Panc1 (cell line): Measurements from ENCODE around the gene SUSD2. TPM values are rescaled to one million over a fixed set of nuclear protein-coding genes. Genes with fewer than 3 reads are reported as not detected.

ENCODE experiments used
- ATAC-seq: fragments of 200-7000 bp; cut with Tn5 transposase; 2 replicates; pipeline ENCODE4 v1.9.1; 2020; ENCODE audit warnings: mild to moderate bottlenecking, moderate library complexity
- BruUV-seq: library from RNA; stranded (reverse); fragments of 400-500 nt; replicated peaks from 2 replicates; lab custom pipeline; 2021; lab: Mats Ljungman, UMichigan
- CTCF ChIA-PET: fragments of 300-600 bp; sonication (Branson Sonifier 250); formaldehyde crosslinking; loops from one replicate; lab custom pipeline; 2022; ENCODE audit warnings: antibody characterized with exemption; lab: Charles Lee
- POLR2A ChIA-PET: fragments of 300-600 bp; sonication (Branson Sonifier 250); formaldehyde crosslinking; loops from one replicate; lab custom pipeline; 2022; ENCODE audit warnings: antibody characterized with exemption; lab: Charles Lee
- DNase-seq: peaks from one replicate; pipeline ENCODE4 v3.0.0-alpha.2; 2010; ENCODE audit warnings: low read depth, low spot score
- H3K27ac ChIP-seq: 2 replicates; pipeline ENCODE4 v1.5.1; 2011; ENCODE audit warnings: mild to moderate bottlenecking, low read length, inconsistent platforms
- H3K27me3 ChIP-seq: fragments of 200-500 bp; sonication (Bioruptor generic); 2 replicates; pipeline ENCODE4 v1.6.0; 2014; ENCODE audit warnings: low read length, inconsistent platforms; ENCODE audit not compliant: control insufficient read depth, insufficient read depth
- H3K36me3 ChIP-seq: fragments of 200-500 bp; sonication (Bioruptor generic); 2 replicates; pipeline ENCODE4 v1.5.1; 2014; ENCODE audit warnings: inconsistent platforms, mild to moderate bottlenecking, low read length, moderate library complexity; ENCODE audit not compliant: control insufficient read depth, insufficient read depth
- H3K4me1 ChIP-seq: 2 replicates; pipeline ENCODE4 v1.5.1; 2011; ENCODE audit warnings: inconsistent platforms, mild to moderate bottlenecking, low read length, moderate library complexity; ENCODE audit not compliant: control insufficient read depth, insufficient read depth
- H3K4me3 ChIP-seq, 2 experiments: 2 replicates each; pipeline ENCODE4 v1.5.1; 2011 to 2012; ENCODE audit warnings: low read depth in 2 of 2, low read length in 2 of 2, mild to moderate bottlenecking in 2 of 2, inconsistent platforms in 1 of 2, moderate library complexity in 1 of 2
- H3K9me3 ChIP-seq: fragments of 200-500 bp; sonication (Bioruptor generic); 2 replicates; pipeline ENCODE4 v1.5.1; 2014; ENCODE audit warnings: low read depth, mild to moderate bottlenecking, inconsistent platforms, low read length, moderate library complexity; ENCODE audit not compliant: control insufficient read depth, insufficient read depth
- POLR2AphosphoS5 ChIP-seq: IDR thresholded peaks from 2 replicates; pipeline ENCODE4 v1.6.1; 2012; ENCODE audit warnings: mild to moderate bottlenecking, low read depth, low read length, moderate library complexity
- REST ChIP-seq, 2 experiments: IDR thresholded peaks; 2 replicates each; pipeline ENCODE4 v1.6.1; 2011 to 2012; ENCODE audit warnings: low read depth in 2 of 2, control low read depth in 1 of 2, low read length in 1 of 2, mild to moderate bottlenecking in 1 of 2, moderate library complexity in 1 of 2; ENCODE audit not compliant: insufficient read depth in 1 of 2
- SIN3A ChIP-seq: IDR thresholded peaks from 2 replicates; pipeline ENCODE4 v1.6.1; 2012; ENCODE audit warnings: low read depth, mild to moderate bottlenecking, low read length, moderate library complexity, borderline replicate concordance; ENCODE audit not compliant: insufficient read depth
- TCF7L2 ChIP-seq: IDR thresholded peaks from 2 replicates; pipeline ENCODE4 v1.6.1; 2011; ENCODE audit warnings: mild to moderate bottlenecking, low read depth, low read length, inconsistent platforms
- in situ Hi-C: cut with HindIII; loops from 2 replicates; pipeline ENCODE4 v1.10.0; 2016; ENCODE audit warnings: low sequenced_read_pairs, low pct_unique_long_range_greater_than_20kb
- intact Hi-C: fragments of 100-400 bp; cut with micrococcal nuclease; formaldehyde crosslinking; loops from one replicate; pipeline ENCODE4 v1.10.0; 2022; ENCODE audit not compliant: unreplicated experiment
- total RNA-seq: library from RNA; stranded (reverse); gene quantifications from one replicate; pipeline ENCODE4 v1.2.1, GENCODE V29; 2021; ENCODE audit not compliant: unreplicated experiment
- TF ChIP-seq, protein P1 (sequence below): fragments of 450-650 bp; IDR thresholded peaks from 2 replicates; pipeline ENCODE4 v1.5.1; 2017; ENCODE audit warnings: mild to moderate bottlenecking

SUSD2 gene
- total RNA-seq, 1 experiment from 2014 or later, result 10.6 TPM

GRCh38 chr22:24141586-24141985, 39.7 kb upstream of the SUSD2 start:
- Histone ChIP-seq H3K4me1 (peaks cover 9% of the 10 kb centered on the region), H3K4me3 (no peak overlapping the region), H3K36me3 (no peaks in the 10 kb centered on the region), H3K27me3 (no peaks in the 10 kb centered on the region), H3K27ac (no peak overlapping the region), H3K9me3 (no peaks in the 10 kb centered on the region)
- DNase-seq (no peak), ATAC-seq (peak; percentile 53; the same call in 1 of the 2 replicates)
- in situ Hi-C loops, result no loop called here
- TF ChIP-seq TCF7L2, result no peak
- intact Hi-C loops, result no loop called here
- no TSS peak for BruUV-seq
- CTCF ChIA-PET, result interaction anchor here (0.8 kb wide), 1 partner anchor 388 kb away, joined by 9 read pairs; no protein-coding TSS in a partner anchor
- POLR2A ChIA-PET, result no interaction called here

DNA sequence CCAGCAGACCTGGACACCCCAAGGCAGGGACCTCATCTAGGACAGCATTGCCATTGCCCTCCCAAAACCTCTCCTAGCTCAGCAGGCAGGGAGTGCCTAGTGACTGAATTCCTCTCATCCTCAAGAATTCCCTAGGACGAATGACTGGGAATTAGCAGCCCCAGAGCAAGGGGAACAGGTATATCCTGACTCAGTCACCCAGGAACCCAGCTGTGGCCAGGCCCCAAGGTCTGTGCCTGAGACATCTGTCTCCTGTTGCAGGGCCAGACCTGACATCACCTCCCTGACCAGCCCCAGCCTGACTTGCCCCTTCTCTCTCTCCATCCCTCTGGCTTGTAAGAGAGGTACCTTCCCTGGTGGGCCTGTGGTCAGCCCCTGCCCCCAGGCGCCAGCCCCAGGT, 39.0 kb upstream of the SUSD2 start:
- no peaks in the 10 kb centered on the region for H3K27me3 ChIP-seq
- intact Hi-C loops, result no loop called here
- ChIA-PET CTCF (interaction anchor here (0.8 kb wide), 1 partner anchor 387 kb away, joined by 9 read pairs; no protein-coding TSS in a partner anchor), POLR2A (no interaction called here)
- no peak overlapping the region for H3K27ac ChIP-seq
- peaks cover 9% of the 10 kb centered on the region for H3K4me1 ChIP-seq
- H3K4me3 ChIP-seq, result no peak overlapping the region
- BruUV-seq, result no TSS peak
- TF ChIP-seq REST (IDR thresholded peaks at IDR 0.05; ENCODE audit: insufficient read depth in 1 of 2, low read depth in 2 of 2, low read length in 1 of 2), result no peak
- TF ChIP-seq TCF7L2, result no peak
- no peak for TF ChIP-seq SIN3A
- TF ChIP-seq, protein P1, sequence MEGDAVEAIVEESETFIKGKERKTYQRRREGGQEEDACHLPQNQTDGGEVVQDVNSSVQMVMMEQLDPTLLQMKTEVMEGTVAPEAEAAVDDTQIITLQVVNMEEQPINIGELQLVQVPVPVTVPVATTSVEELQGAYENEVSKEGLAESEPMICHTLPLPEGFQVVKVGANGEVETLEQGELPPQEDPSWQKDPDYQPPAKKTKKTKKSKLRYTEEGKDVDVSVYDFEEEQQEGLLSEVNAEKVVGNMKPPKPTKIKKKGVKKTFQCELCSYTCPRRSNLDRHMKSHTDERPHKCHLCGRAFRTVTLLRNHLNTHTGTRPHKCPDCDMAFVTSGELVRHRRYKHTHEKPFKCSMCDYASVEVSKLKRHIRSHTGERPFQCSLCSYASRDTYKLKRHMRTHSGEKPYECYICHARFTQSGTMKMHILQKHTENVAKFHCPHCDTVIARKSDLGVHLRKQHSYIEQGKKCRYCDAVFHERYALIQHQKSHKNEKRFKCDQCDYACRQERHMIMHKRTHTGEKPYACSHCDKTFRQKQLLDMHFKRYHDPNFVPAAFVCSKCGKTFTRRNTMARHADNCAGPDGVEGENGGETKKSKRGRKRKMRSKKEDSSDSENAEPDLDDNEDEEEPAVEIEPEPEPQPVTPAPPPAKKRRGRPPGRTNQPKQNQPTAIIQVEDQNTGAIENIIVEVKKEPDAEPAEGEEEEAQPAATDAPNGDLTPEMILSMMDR, result no peak
- TF ChIP-seq POLR2AphosphoS5, result no peak
- no peak for DNase-seq
- in situ Hi-C loops, result no loop called here
- H3K36me3 ChIP-seq, result no peaks in the 10 kb centered on the region
- H3K9me3 ChIP-seq, result no peaks in the 10 kb centered on the region
- no peak for ATAC-seq

GRCh38 chr22:24142831-24143230, 38.5 kb upstream of the SUSD2 start:
- Histone ChIP-seq H3K4me1 (peaks cover 9% of the 10 kb centered on the region), H3K27me3 (no peaks in the 10 kb centered on the region), H3K4me3 (no peak overlapping the region), H3K9me3 (no peaks in the 10 kb centered on the region), H3K27ac (no peak overlapping the region), H3K36me3 (no peaks in the 10 kb centered on the region)
- intact Hi-C loops, result no loop called here
- TF ChIP-seq REST (IDR thresholded peaks at IDR 0.05; ENCODE audit: insufficient read depth in 1 of 2, low read depth in 2 of 2, low read length in 1 of 2), result no peak
- no peak for TF ChIP-seq SIN3A
- TF ChIP-seq, protein P1, result no peak
- no peak for TF ChIP-seq TCF7L2
- no peak for TF ChIP-seq POLR2AphosphoS5
- ChIA-PET CTCF (no interaction called here), POLR2A (no interaction called here)
- no peak for ATAC-seq
- no peak for DNase-seq
- in situ Hi-C loops, result no loop called here
- BruUV-seq, result no TSS peak
